ENCODE results near the gene SLC2A13.

The SLC2A13 gene

DNA sequence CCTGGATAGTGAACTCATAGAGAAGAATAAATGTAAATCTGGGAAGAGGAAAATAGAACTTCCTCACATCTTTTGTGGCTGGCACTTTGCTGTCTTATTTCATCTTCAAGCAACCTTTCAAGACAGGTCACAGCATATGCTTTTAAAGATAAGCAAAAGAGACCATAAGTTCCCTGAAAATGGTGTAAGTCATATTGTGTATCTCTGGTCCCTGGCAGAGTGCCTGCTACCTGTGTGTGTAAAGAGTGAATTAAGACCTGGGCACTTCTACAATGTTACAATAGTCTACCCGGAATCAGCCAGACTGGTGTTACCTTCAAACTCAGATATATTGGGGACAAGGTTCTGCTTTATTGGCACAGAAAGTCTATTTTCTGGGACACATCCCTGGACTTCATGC lies 168.8 kb downstream of the SLC2A13 start:
- in situ Hi-C loops (cut with MboI; ENCODE audit: low pct_unique_long_range_greater_than_20kb, low sequenced_read_pairs, unreplicated experiment): no loop called here
- no peak for DNase-seq (ENCODE audit: low spot score)
- TF ChIP-seq, protein P1, sequence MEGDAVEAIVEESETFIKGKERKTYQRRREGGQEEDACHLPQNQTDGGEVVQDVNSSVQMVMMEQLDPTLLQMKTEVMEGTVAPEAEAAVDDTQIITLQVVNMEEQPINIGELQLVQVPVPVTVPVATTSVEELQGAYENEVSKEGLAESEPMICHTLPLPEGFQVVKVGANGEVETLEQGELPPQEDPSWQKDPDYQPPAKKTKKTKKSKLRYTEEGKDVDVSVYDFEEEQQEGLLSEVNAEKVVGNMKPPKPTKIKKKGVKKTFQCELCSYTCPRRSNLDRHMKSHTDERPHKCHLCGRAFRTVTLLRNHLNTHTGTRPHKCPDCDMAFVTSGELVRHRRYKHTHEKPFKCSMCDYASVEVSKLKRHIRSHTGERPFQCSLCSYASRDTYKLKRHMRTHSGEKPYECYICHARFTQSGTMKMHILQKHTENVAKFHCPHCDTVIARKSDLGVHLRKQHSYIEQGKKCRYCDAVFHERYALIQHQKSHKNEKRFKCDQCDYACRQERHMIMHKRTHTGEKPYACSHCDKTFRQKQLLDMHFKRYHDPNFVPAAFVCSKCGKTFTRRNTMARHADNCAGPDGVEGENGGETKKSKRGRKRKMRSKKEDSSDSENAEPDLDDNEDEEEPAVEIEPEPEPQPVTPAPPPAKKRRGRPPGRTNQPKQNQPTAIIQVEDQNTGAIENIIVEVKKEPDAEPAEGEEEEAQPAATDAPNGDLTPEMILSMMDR (IDR thresholded peaks at IDR 0.05; ENCODE audit: extremely low read depth, insufficient read depth, missing control alignments): no peak

DNA sequence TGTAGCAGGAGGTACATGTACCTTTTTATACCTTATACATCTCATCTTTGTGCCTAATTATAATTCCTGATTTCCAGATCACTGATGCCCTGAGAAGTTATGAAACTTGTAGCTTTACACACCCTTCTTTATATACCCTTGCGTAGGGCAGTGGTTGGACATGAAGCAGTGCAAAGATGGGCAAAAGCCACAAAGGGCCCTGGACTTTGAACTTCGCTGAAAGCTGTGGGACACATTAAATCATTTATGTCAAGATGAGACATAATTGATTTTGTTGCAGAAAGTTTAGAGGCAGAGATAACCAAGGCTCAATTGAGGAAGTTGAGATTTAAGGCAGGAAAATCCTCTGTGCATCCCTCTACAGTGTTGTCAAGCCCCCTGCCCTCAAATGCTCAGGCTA lies 170.0 kb downstream of the SLC2A13 start:
- in situ Hi-C loops (cut with MboI; ENCODE audit: low pct_unique_long_range_greater_than_20kb, low sequenced_read_pairs, unreplicated experiment): no loop called here
- no peak for DNase-seq (ENCODE audit: low spot score)

DNA sequence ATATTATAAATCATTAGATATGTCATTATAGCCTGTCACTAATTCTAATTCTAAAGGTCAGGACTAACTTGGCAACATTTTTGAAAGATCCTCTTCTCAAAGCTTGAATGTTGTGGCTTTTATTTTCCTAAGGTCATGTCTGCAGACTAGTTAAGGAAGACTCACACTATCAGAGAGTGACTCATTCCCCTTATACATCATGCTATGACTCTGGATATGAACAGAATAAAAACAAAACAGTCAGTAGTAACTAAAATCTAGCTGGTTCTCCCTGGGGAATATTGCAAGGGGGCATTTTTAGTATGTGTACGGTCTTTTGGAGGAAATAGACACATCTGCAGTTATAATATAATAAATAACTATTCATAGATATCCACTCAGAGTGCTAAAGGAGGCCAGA lies 170.6 kb downstream of the SLC2A13 start:
- in situ Hi-C loops (cut with MboI; ENCODE audit: low pct_unique_long_range_greater_than_20kb, low sequenced_read_pairs, unreplicated experiment): no loop called here

More for the DNA sequence above, 170.0 kb downstream of the SLC2A13 start:
- TF ChIP-seq, protein P1 (IDR thresholded peaks at IDR 0.05; ENCODE audit: extremely low read depth, insufficient read depth, missing control alignments): no peak

DNA sequence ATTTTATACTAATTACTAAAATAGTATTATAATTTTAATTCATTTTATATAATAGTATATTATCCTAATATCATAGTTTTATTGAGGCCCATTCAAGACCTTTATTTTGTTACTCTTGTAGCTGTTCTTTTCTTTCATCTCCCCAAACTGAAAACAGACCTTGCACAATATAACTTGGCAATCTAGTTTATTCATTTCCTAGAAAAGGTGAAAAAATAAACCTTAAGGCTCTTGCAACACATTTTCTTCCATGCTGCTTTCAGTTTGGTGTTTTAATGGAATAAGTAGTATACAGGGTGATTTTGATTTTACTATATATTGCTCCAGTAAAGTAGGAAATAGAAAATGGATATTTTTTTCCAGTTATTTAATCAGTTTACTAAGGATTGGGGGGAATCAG lies 174.0 kb downstream of the SLC2A13 start:
- in situ Hi-C loops (cut with MboI; ENCODE audit: low pct_unique_long_range_greater_than_20kb, low sequenced_read_pairs, unreplicated experiment): no loop called here
- TF ChIP-seq, protein P1 (IDR thresholded peaks at IDR 0.05; ENCODE audit: extremely low read depth, insufficient read depth, missing control alignments): no peak
- no peak for DNase-seq (ENCODE audit: low spot score)

More for the DNA sequence above, 170.6 kb downstream of the SLC2A13 start:
- no peak for DNase-seq (ENCODE audit: low spot score)
- TF ChIP-seq, protein P1 (IDR thresholded peaks at IDR 0.05; ENCODE audit: extremely low read depth, insufficient read depth, missing control alignments): no peak

DNA sequence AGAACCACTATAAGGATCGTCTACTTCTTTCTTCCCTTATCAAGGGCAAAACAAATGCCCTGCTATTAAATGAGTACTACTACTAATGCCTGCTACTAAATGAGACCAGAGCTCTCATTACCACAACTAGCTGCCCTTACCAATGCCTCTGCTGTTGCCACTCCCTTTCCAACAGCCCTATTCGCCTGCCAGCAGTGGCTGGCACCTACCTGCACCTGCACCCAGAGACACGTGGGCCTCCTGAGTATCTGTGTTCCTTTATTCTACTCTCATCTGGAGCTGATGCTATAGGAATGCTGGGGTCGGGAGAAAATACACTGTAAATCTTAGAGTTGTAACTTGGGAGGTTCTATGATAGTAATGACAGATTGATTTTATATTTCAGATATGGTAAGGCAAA lies 174.7 kb downstream of the SLC2A13 start:
- TF ChIP-seq, protein P1 (IDR thresholded peaks at IDR 0.05; ENCODE audit: extremely low read depth, insufficient read depth, missing control alignments): no peak
- in situ Hi-C loops (cut with MboI; ENCODE audit: low pct_unique_long_range_greater_than_20kb, low sequenced_read_pairs, unreplicated experiment): no loop called here
- DNase-seq (ENCODE audit: low spot score): no peak

DNA sequence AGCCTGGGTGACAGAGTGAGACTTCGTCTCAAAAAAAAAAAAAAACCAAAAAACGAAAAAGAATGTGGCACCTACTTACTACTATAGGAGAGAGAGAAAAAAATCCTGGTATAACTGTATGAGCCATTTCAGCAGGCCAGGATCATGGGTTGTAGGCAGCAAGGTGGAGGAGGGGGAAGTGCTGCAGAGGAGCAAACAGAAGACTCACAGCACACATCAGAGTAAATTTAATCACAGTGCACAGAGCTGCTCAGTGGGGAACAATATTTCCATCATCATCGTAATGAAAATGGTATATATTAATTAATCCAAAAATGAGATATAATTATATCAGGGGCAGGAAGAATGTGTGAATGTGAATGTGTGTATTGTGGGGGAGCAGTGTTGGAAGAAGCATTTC lies 175.8 kb downstream of the SLC2A13 start:
- in situ Hi-C loops (cut with MboI; ENCODE audit: low pct_unique_long_range_greater_than_20kb, low sequenced_read_pairs, unreplicated experiment): no loop called here
- TF ChIP-seq, protein P1 (IDR thresholded peaks at IDR 0.05; ENCODE audit: extremely low read depth, insufficient read depth, missing control alignments): no peak
- no peak for DNase-seq (ENCODE audit: low spot score)
